Adrenal gland (tissue), 12 donors: Measurements from ENCODE around the gene CALCR. TPM values are rescaled to one million over a fixed set of nuclear protein-coding genes. Genes with fewer than 3 reads are reported as not detected.
"Not testable (repeated sequence)": the region's sequence is repeated elsewhere in the genome, so short reads cannot be mapped to it uniquely, and the experiment has no call there.

Source experiments
- DNase-seq, 7 donors: peaks; one replicate each; pipeline ENCODE4 v3.0.0-alpha.2; 2019 to 2020
- H3K27ac ChIP-seq, 5 donors: fragments of 200-600 bp; sonication (generic) in 4 of 5; 1 replicate in 3 of 5; 2 replicates in 2 of 5; pipeline versions ENCODE4 v1.5.1 to v1.8.0; 2016 to 2020; ENCODE audit warnings: mild to moderate bottlenecking in 1 of 5
- H3K27me3 ChIP-seq: fragments of 200-600 bp; 2 replicates; pipeline ENCODE4 v1.8.0; 2021
- H3K36me3 ChIP-seq, 2 donors: fragments of 200-600 bp; replicated peaks in 1 of 2; 1 replicate in 1 of 2; 2 replicates in 1 of 2; pipeline versions ENCODE4 v1.5.1 to v1.8.0; 2018 to 2022
- H3K4me1 ChIP-seq, 2 donors: fragments of 200-600 bp; replicated peaks in 1 of 2; 1 replicate in 1 of 2; 2 replicates in 1 of 2; pipeline versions ENCODE4 v1.5.1 to v1.8.0; 2018 to 2021
- H3K4me3 ChIP-seq, 4 donors: fragments of 200-600 bp; sonication (generic) in 3 of 4; one replicate each; pipeline ENCODE4 v1.5.1; 2016 to 2018
- H3K9me3 ChIP-seq, 3 donors: fragments of 200-600 bp; sonication (generic) in 1 of 3; replicated peaks in 1 of 3; 1 replicate in 2 of 3; 2 replicates in 1 of 3; pipeline versions ENCODE4 v1.5.1 to v1.8.0; 2016 to 2021
- CTCF ChIP-seq, 6 experiments: fragments of 450-650 bp in 4 of 6; fragments of 200-600 bp in 2 of 6; sonication (generic) in 1 of 6; IDR thresholded peaks; 1 replicate in 5 of 6; 2 replicates in 1 of 6; pipeline versions ENCODE4 v1.5.1 to v1.8.0; 2016 to 2021; ENCODE audit warnings: antibody characterized with exemption in 6 of 6, mild to moderate bottlenecking in 2 of 6, moderate library complexity in 1 of 6
- POLR2A ChIP-seq, 2 donors: fragments of 450-650 bp; IDR thresholded peaks; one replicate each; pipeline ENCODE4 v1.6.1; 2017; ENCODE audit warnings: antibody characterized with exemption in 2 of 2, mild to moderate bottlenecking in 2 of 2, moderate library complexity in 1 of 2
- WGBS, 4 donors: extraction: QIAGEN DNeasy Blood & Tissue Kit in 2 of 4; methylation state at CpG; one replicate each; pipeline versions ENCODE4 v1.1.5 to v1.1.7; 2013 to 2017; 5-methylcytosine and 5-hydroxymethylcytosine counted together
- intact Hi-C, 2 donors: fragments of 100-400 bp; cut with DNase I; formaldehyde crosslinking; loops; one replicate each; pipeline versions ENCODE4 v1.14.1 to v1.15.0; 2022 to 2023
- polyA plus RNA-seq, 3 donors: library from polyadenylated mRNA; stranded (reverse); fragments of 200-250 nt in 2 of 3; fragments of 350-450 nt in 1 of 3; fragmentation: Illumina TruSeq in 1 of 3; extraction: RNeasy Lipid Tissue Mini Kit (QIAGEN cat#74804) in 1 of 3; gene quantifications; one replicate each; pipeline ENCODE4 v1.2.3, GENCODE V29; 2013 to 2014
- total RNA-seq, 9 donors: library from RNA; depleted of rRNA in 4 of 9; stranded (reverse); fragments of >200 nt in 4 of 9; fragments of 120-200 nt in 1 of 9; fragmentation: NEBNext Ultra II Directional in 1 of 9; extraction: Animal tissue kit (Norgen Biotek cat#: 25700) in 1 of 9; gene quantifications; one replicate each; pipeline versions ENCODE4 v1.1.0 to v1.2.4, GENCODE V29; 2013 to 2023
- donor health status: healthy with polysubstance abuse.
- donor health status: Bipolar disorder and iron deficiency.
- donor health status: DM: yes; HTN: yes; CAD: no.
- donor health status: DM: no; HTN: no; CAD: no.
- donor health status: DM: no; HTN: no; CAD: no.
- donor health status: DM: yes; HTN: yes; CAD: no.

The CALCR gene
- total and polyA plus RNA-seq, 12 donors, result 0.03 to 0.52 (median 0.14) TPM; not detected in 4

- no peak for DNase-seq
- no peak for TF ChIP-seq POLR2A (IDR thresholded peaks at IDR 0.05)
- TF ChIP-seq CTCF (IDR thresholded peaks at IDR 0.05), result no peak
- H3K4me1 ChIP-seq, result no peaks in the 10 kb centered on the region
- no peak overlapping the region for H3K27ac ChIP-seq
- no peaks in the 10 kb centered on the region for H3K27me3 ChIP-seq
- H3K36me3 ChIP-seq, result no peaks in the 10 kb centered on the region
- no peaks in the 10 kb centered on the region for H3K9me3 ChIP-seq
- intact Hi-C loops, result no loop called here
- H3K4me3 ChIP-seq, result no peak overlapping the region
Observed at GRCh38 chr7:93509303-93509702, 65.2 kb downstream of the CALCR start.

GRCh38 chr7:93503088-93503487 is 71.4 kb downstream of the CALCR start:
- WGBS, 4 donors, result 50 to 59% (median 57%) methylated on average over 3 of the region's 3 CpGs
- Histone ChIP-seq H3K9me3 (no peaks in the 10 kb centered on the region), H3K4me1 (no peaks in the 10 kb centered on the region), H3K27me3 (no peaks in the 10 kb centered on the region), H3K36me3 (no peaks in the 10 kb centered on the region), H3K27ac (no peak overlapping the region), H3K4me3 (no peak overlapping the region)
- no peak for DNase-seq
- TF ChIP-seq CTCF (IDR thresholded peaks at IDR 0.05), result no peak
- TF ChIP-seq POLR2A (IDR thresholded peaks at IDR 0.05), result no peak
- intact Hi-C loops, result no loop called here

- DNase-seq, H3K9me3 ChIP-seq, H3K27ac ChIP-seq, H3K27me3 ChIP-seq, H3K4me3 ChIP-seq, intact Hi-C loops, H3K4me1 ChIP-seq, H3K36me3 ChIP-seq: not testable (repeated sequence)
- WGBS, 4 donors, result 72 to 83% (median 79%) methylated on average over 3 of the region's 3 CpGs
Observed at GRCh38 chr7:93491860-93492259, 82.7 kb downstream of the CALCR start.

GRCh38 chr7:93476491-93477344 is 97.8 kb downstream of the CALCR start:
- Histone ChIP-seq H3K36me3 (no peaks in the 10 kb centered on the region), H3K27ac (no peak overlapping the region), H3K4me1 (no peaks in the 10 kb centered on the region), H3K27me3 (peaks cover 8% of the 10 kb centered on the region), H3K4me3 (no peak overlapping the region), H3K9me3 (no peaks in the 10 kb centered on the region)
- intact Hi-C loops, result no loop called here
- no peak for TF ChIP-seq POLR2A (IDR thresholded peaks at IDR 0.05)
- no peak for TF ChIP-seq CTCF (IDR thresholded peaks at IDR 0.05)
- DNase-seq, result no peak
- 58 to 74% (median 61%) methylated on average over 2 of the region's 2 CpGs for WGBS, 4 donors

- intact Hi-C loops, result no loop called here
- Histone ChIP-seq H3K27me3 (peaks cover 8% of the 10 kb centered on the region), H3K4me3 (no peak overlapping the region), H3K27ac (no peak overlapping the region), H3K4me1 (no peaks in the 10 kb centered on the region), H3K36me3 (no peaks in the 10 kb centered on the region), H3K9me3 (no peaks in the 10 kb centered on the region)
- no peak for DNase-seq
- 74 to 82% (median 79%) methylated on average over 4 of the region's 4 CpGs for WGBS, 4 donors
- TF ChIP-seq POLR2A (IDR thresholded peaks at IDR 0.05), result no peak
- no peak for TF ChIP-seq CTCF (IDR thresholded peaks at IDR 0.05)
Observed at GRCh38 chr7:93475811-93476210, 98.7 kb downstream of the CALCR start.
